ENCODE results near the gene EPHA8.

The EPHA8 gene

GRCh38 chr1:22621761-22622160 is 58.5 kb downstream of the EPHA8 start:
- no peak for DNase-seq (ENCODE audit: low spot score)
- ATAC-seq (ENCODE audit: low read depth), result no peak
- no peaks in the 10 kb centered on the region for H3K36me3 ChIP-seq (ENCODE audit: low read depth)
- H3K4me3 ChIP-seq (ENCODE audit: severe bottlenecking), result no peak overlapping the region
- TF ChIP-seq, protein P1, sequence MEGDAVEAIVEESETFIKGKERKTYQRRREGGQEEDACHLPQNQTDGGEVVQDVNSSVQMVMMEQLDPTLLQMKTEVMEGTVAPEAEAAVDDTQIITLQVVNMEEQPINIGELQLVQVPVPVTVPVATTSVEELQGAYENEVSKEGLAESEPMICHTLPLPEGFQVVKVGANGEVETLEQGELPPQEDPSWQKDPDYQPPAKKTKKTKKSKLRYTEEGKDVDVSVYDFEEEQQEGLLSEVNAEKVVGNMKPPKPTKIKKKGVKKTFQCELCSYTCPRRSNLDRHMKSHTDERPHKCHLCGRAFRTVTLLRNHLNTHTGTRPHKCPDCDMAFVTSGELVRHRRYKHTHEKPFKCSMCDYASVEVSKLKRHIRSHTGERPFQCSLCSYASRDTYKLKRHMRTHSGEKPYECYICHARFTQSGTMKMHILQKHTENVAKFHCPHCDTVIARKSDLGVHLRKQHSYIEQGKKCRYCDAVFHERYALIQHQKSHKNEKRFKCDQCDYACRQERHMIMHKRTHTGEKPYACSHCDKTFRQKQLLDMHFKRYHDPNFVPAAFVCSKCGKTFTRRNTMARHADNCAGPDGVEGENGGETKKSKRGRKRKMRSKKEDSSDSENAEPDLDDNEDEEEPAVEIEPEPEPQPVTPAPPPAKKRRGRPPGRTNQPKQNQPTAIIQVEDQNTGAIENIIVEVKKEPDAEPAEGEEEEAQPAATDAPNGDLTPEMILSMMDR (IDR thresholded peaks at IDR 0.05; ENCODE audit: poor library complexity, severe bottlenecking), result no peak
- peaks cover 45% of the 10 kb centered on the region for H3K27me3 ChIP-seq (ENCODE audit: insufficient read depth, poor library complexity, severe bottlenecking)
- H3K4me1 ChIP-seq (ENCODE audit: insufficient read depth, poor library complexity, severe bottlenecking), result no peaks in the 10 kb centered on the region
- no peaks in the 10 kb centered on the region for H3K9me3 ChIP-seq (ENCODE audit: severe bottlenecking)
- H3K27ac ChIP-seq (ENCODE audit: poor library complexity, severe bottlenecking), result no peak overlapping the region

- TF ChIP-seq, protein P1 (IDR thresholded peaks at IDR 0.05; ENCODE audit: poor library complexity, severe bottlenecking), result no peak
- DNase-seq (ENCODE audit: low spot score) (no peak), ATAC-seq (ENCODE audit: low read depth) (peak; percentile 31; the same call in 1 of the 3 replicates)
- Histone ChIP-seq H3K36me3 (ENCODE audit: low read depth) (no peaks in the 10 kb centered on the region), H3K4me3 (ENCODE audit: severe bottlenecking) (no peak overlapping the region), H3K27me3 (ENCODE audit: insufficient read depth, poor library complexity, severe bottlenecking) (peaks cover 17% of the 10 kb centered on the region), H3K9me3 (ENCODE audit: severe bottlenecking) (no peaks in the 10 kb centered on the region), H3K4me1 (ENCODE audit: insufficient read depth, poor library complexity, severe bottlenecking) (no peaks in the 10 kb centered on the region), H3K27ac (ENCODE audit: poor library complexity, severe bottlenecking) (no peak overlapping the region)
Observed at GRCh38 chr1:22625262-22625925, 62.1 kb downstream of the EPHA8 start.

GRCh38 chr1:22626237-22627157 is 63.2 kb downstream of the EPHA8 start:
- TF ChIP-seq, protein P1 (IDR thresholded peaks at IDR 0.05; ENCODE audit: poor library complexity, severe bottlenecking), result no peak
- Histone ChIP-seq H3K27ac (ENCODE audit: poor library complexity, severe bottlenecking) (no peak overlapping the region), H3K27me3 (ENCODE audit: insufficient read depth, poor library complexity, severe bottlenecking) (peaks cover 11% of the 10 kb centered on the region), H3K36me3 (ENCODE audit: low read depth) (no peaks in the 10 kb centered on the region), H3K4me1 (ENCODE audit: insufficient read depth, poor library complexity, severe bottlenecking) (no peaks in the 10 kb centered on the region), H3K9me3 (ENCODE audit: severe bottlenecking) (no peaks in the 10 kb centered on the region), H3K4me3 (ENCODE audit: severe bottlenecking) (no peak overlapping the region)
- DNase-seq (ENCODE audit: low spot score) (no peak), ATAC-seq (ENCODE audit: low read depth) (no peak)

GRCh38 chr1:22627331-22627730 is 64.0 kb downstream of the EPHA8 start:
- no peaks in the 10 kb centered on the region for H3K9me3 ChIP-seq (ENCODE audit: severe bottlenecking)
- no peaks in the 10 kb centered on the region for H3K4me1 ChIP-seq (ENCODE audit: insufficient read depth, poor library complexity, severe bottlenecking)
- no peak for DNase-seq (ENCODE audit: low spot score)
- H3K27ac ChIP-seq (ENCODE audit: poor library complexity, severe bottlenecking), result no peak overlapping the region
- ATAC-seq (ENCODE audit: low read depth), result no peak
- no peak overlapping the region for H3K4me3 ChIP-seq (ENCODE audit: severe bottlenecking)
- no peaks in the 10 kb centered on the region for H3K36me3 ChIP-seq (ENCODE audit: low read depth)
- TF ChIP-seq, protein P1 (IDR thresholded peaks at IDR 0.05; ENCODE audit: poor library complexity, severe bottlenecking), result no peak
- peaks cover 10% of the 10 kb centered on the region for H3K27me3 ChIP-seq (ENCODE audit: insufficient read depth, poor library complexity, severe bottlenecking)
